Measurements from ENCODE around the gene EXPH5. TPM values are rescaled to one million over a fixed set of nuclear protein-coding genes. Genes with fewer than 3 reads are reported as not detected.
A peak's percentile ranks its signal among the peaks of the same experiment; 100 is the strongest.

EXPH5 gene
- total RNA-seq, 4 donors from 2014 or later = 1.4 to 1.8 (median 1.6) TPM

DNA sequence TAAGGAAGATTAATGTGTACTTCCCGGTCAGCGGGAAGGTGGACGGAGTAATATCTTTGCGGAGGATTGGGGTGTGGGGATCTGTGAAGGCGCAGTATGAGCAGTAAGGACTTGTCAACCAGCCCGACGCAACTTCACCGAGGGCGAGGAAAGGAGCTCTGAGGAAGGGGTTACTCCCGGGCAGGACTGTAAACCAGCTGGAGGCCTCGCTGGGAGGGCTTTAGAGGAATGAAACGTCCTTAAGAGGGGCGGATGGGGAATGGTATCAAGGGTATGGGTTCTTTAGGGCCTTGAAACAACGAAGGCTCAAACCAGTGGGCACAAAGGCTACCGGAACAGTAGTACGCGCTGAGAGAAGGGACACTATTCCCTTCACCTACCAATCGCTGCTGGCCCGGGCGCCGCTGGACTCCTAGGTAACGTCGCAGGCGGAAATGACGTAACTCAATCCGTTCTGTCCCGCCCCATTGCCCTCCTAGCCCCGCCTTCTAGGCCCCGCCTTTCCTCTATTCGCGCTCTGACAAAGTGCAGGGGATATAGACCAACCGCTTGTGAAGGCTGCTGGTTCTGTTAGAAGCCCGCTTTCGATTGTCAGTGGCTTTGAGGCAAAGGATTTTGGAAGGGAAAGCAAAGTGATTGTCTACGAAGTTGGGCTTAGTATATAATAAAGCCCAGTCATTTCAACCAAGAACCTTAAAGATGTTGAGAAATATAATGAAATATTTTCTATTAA is 126.3 kb downstream of the EXPH5 start, which contains the start of gene C11orf65:
Gene C11orf65 (minus strand): TSS at position 439 of the 733 bp plus-strand sequence. CDS start 5,970 bp downstream, outside the sequence.
- WGBS = under 1% methylated on average over 35 of the region's 35 CpGs
- Histone ChIP-seq H3K4me1 (peaks cover 6 to 13% (median 12%) of the 10 kb centered on the region in 4 donors), H3K36me3 (no peaks in the 10 kb centered on the region), H3K4me3 (peak within 1 kb of the TSS; percentile 59 to 75 (median 68)), H3K27me3 (no peaks in the 10 kb centered on the region), H3K27ac (replicated peaks in 1 of 4) (peak within 1 kb of the TSS; percentile 91 to 99 (median 94)), H3K9me3 (no peaks in the 10 kb centered on the region)
- TF ChIP-seq POLR2A (IDR thresholded peaks at IDR 0.05; ENCODE audit: low read depth) (peak; percentile 88), POLR2AphosphoS5 (IDR thresholded peaks at IDR 0.05) (peak; percentile 98 to 99), EP300 (IDR thresholded peaks at IDR 0.05) (no peak)
- TF ChIP-seq, protein P1, sequence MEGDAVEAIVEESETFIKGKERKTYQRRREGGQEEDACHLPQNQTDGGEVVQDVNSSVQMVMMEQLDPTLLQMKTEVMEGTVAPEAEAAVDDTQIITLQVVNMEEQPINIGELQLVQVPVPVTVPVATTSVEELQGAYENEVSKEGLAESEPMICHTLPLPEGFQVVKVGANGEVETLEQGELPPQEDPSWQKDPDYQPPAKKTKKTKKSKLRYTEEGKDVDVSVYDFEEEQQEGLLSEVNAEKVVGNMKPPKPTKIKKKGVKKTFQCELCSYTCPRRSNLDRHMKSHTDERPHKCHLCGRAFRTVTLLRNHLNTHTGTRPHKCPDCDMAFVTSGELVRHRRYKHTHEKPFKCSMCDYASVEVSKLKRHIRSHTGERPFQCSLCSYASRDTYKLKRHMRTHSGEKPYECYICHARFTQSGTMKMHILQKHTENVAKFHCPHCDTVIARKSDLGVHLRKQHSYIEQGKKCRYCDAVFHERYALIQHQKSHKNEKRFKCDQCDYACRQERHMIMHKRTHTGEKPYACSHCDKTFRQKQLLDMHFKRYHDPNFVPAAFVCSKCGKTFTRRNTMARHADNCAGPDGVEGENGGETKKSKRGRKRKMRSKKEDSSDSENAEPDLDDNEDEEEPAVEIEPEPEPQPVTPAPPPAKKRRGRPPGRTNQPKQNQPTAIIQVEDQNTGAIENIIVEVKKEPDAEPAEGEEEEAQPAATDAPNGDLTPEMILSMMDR (IDR thresholded peaks at IDR 0.05) = no peak
- DNase-seq (ENCODE audit: extremely low spot score) = peak; percentile 99
- intact Hi-C loops (cut with DNase I) = no loop called here

DNA sequence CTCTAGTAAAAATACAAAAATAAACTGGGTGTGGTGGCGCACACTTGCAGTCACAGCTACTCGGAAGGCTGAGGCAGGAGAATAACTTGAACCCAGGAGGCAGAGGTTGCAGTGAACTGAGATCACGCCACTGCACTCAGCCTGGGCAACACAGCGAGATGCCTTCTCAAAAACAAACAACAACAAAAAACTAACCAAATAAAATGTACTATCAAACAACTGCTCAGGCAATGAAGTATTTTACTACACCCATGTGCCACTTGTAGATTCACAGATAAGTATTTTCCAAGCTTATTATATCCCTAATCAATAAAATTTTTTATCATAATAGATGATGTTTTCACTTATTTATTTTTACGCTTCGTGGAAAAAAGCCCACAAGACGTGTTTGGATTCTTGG is 127.2 kb downstream of the EXPH5 start:
- Histone ChIP-seq H3K27me3 (no peaks in the 10 kb centered on the region), H3K4me3 (peak overlapping the region; percentile 59 to 75 (median 68)), H3K27ac (replicated peaks in 1 of 4) (peak overlapping the region; percentile 91 to 99 (median 94)), H3K4me1 (peaks cover 6 to 13% (median 12%) of the 10 kb centered on the region in 4 donors), H3K9me3 (no peaks in the 10 kb centered on the region), H3K36me3 (no peaks in the 10 kb centered on the region)
- WGBS = 59% methylated on average over 7 of the region's 7 CpGs
- TF ChIP-seq, protein P1 (IDR thresholded peaks at IDR 0.05) = no peak
- TF ChIP-seq EP300 (IDR thresholded peaks at IDR 0.05) = no peak
- no peak for TF ChIP-seq POLR2A (IDR thresholded peaks at IDR 0.05; ENCODE audit: low read depth)
- TF ChIP-seq POLR2AphosphoS5 (IDR thresholded peaks at IDR 0.05) = no peak
- DNase-seq (ENCODE audit: extremely low spot score) = no peak
- intact Hi-C loops (cut with DNase I) = no loop called here

Other genes with a start within 250 kb of the EXPH5 start
- under 1 TPM in 3 of 4 donors, not detected in 1; 0.06 to 0.63 (median 0.33) TPM for gene C11orf65, start 126.2 kb downstream of the EXPH5 start, total RNA-seq
- 10 to 100 TPM; 18.8 to 24.0 (median 19.6) TPM for gene POGLUT3, start 95.4 kb downstream of the EXPH5 start, total RNA-seq
- 10 to 100 TPM; 11.5 to 22.0 (median 14.3) TPM for gene DDX10, start 71.3 kb upstream of the EXPH5 start, total RNA-seq

All from esophagus muscularis mucosa (tissue), 4 donors.